HCT116 (cell line): ENCODE data around the gene OXCT1. TPM values are rescaled to one million over a fixed set of nuclear protein-coding genes. Genes with fewer than 3 reads are reported as not detected.

ENCODE experiments used
- ATAC-seq: fragments of 200-7000 bp; cut with Tn5 transposase; 2 replicates; pipeline ENCODE4 v1.9.1; 2020; ENCODE audit warnings: mild to moderate bottlenecking, moderate library complexity
- BruUV-seq: library from RNA; stranded (reverse); fragments of 400-500 nt; replicated peaks from 2 replicates; lab custom pipeline; 2021; lab: Mats Ljungman, UMichigan
- CTCF ChIA-PET: fragments of 300-600 bp; sonication (Branson Sonifier 250); formaldehyde crosslinking; loops from one replicate; lab custom pipeline; 2021; ENCODE audit warnings: antibody characterized with exemption; lab: Charles Lee
- POLR2A ChIA-PET: fragments of 300-600, 350-600 bp; sonication (Branson Sonifier 250); formaldehyde crosslinking; loops from one replicate; lab custom pipeline; 2021; ENCODE audit warnings: antibody characterized with exemption; lab: Charles Lee
- RAD21 ChIA-PET, 2 experiments: fragments of 300-600 bp; sonication (Branson Sonifier 250); formaldehyde crosslinking; loops; one replicate each; lab custom pipeline; 2023; ENCODE audit warnings: low total read pairs in 2 of 2; ENCODE audit not compliant: uncharacterized antibody in 2 of 2, unreplicated experiment in 2 of 2, low non-redundant PET in 1 of 2; lab: Charles Lee
- DNase-seq: peaks from one replicate; pipeline ENCODE4 v3.0.0-alpha.2; 2010; ENCODE audit warnings: low read depth, low spot score
- H2AFZ ChIP-seq: fragments of 200-600 bp; shearing (Covaris generic), sonication (generic); 2 replicates; pipeline ENCODE4 v1.6.1; 2017; ENCODE audit warnings: low read depth, mixed run types, mixed read lengths, antibody characterized with exemption, low read length; ENCODE audit not compliant: poor library complexity, severe bottlenecking
- H3K27ac ChIP-seq: 2 replicates; pipeline ENCODE4 v1.5.1; 2012; ENCODE audit warnings: low read depth, low read length
- H3K27me3 ChIP-seq: fragments of 200-600 bp; sonication (generic); 2 replicates; pipeline ENCODE4 v1.6.1; 2016; ENCODE audit warnings: mixed run types, low read length, mixed read lengths; ENCODE audit not compliant: insufficient read depth
- H3K36me3 ChIP-seq, 2 experiments: fragments of 200-500 bp in 1 of 2; fragments of 200-600 bp in 1 of 2; sonication (Bioruptor generic) in 1 of 2; sonication (generic) in 1 of 2; 2 replicates each; pipeline versions ENCODE4 v1.5.1 to v1.6.1; 2014 to 2016; ENCODE audit warnings: low read length in 2 of 2, inconsistent platforms in 1 of 2, mixed read lengths in 1 of 2, mixed run types in 1 of 2; ENCODE audit not compliant: insufficient read depth in 2 of 2, control insufficient read depth in 1 of 2
- H3K4me1 ChIP-seq, 2 experiments: fragments of 200-600 bp in 1 of 2; sonication (generic) in 1 of 2; 2 replicates each; pipeline versions ENCODE4 v1.5.1 to v1.6.1; 2012 to 2017; ENCODE audit warnings: low read length in 2 of 2, inconsistent platforms in 1 of 2, mild to moderate bottlenecking in 1 of 2, mixed read lengths in 1 of 2, mixed run types in 1 of 2, moderate library complexity in 1 of 2; ENCODE audit not compliant: insufficient read depth in 2 of 2, control insufficient read depth in 1 of 2
- H3K4me2 ChIP-seq: fragments of 200-600 bp; sonication (generic); 2 replicates; pipeline ENCODE4 v1.6.1; 2017; ENCODE audit warnings: mixed run types, low read length, mixed read lengths
- H3K4me3 ChIP-seq, 2 experiments: fragments of 200-600 bp in 1 of 2; sonication (generic) in 1 of 2; replicated peaks in 1 of 2; 2 replicates each; pipeline ENCODE4 v1.5.1; 2011 to 2016; ENCODE audit warnings: low read length in 2 of 2, control low read depth in 1 of 2, low read depth in 1 of 2, mild to moderate bottlenecking in 1 of 2, mixed read lengths in 1 of 2, mixed run types in 1 of 2
- H3K79me2 ChIP-seq: fragments of 200-600 bp; sonication (generic); 2 replicates; pipeline ENCODE4 v1.6.1; 2017; ENCODE audit warnings: mild to moderate bottlenecking, mixed run types, low read length, moderate library complexity, mixed read lengths; ENCODE audit not compliant: insufficient read depth
- H3K9ac ChIP-seq: fragments of 200-600 bp; sonication (generic); 2 replicates; pipeline ENCODE4 v1.6.1; 2016; ENCODE audit warnings: low read length, mixed read lengths
- H3K9me2 ChIP-seq: fragments of 200-600 bp; sonication (generic), shearing (Covaris generic); 2 replicates; pipeline ENCODE4 v1.6.1; 2017; ENCODE audit warnings: mixed run types, mild to moderate bottlenecking, moderate library complexity; ENCODE audit not compliant: insufficient read depth
- H3K9me3 ChIP-seq, 2 experiments: fragments of 200-500 bp in 1 of 2; fragments of 200-600 bp in 1 of 2; sonication (Bioruptor generic) in 1 of 2; sonication (generic) in 1 of 2; 2 replicates each; pipeline ENCODE4 v1.6.1; 2014 to 2017; ENCODE audit warnings: low read length in 2 of 2, mixed read lengths in 2 of 2, inconsistent platforms in 1 of 2, low read depth in 1 of 2, mild to moderate bottlenecking in 1 of 2, mixed run types in 1 of 2, moderate library complexity in 1 of 2; ENCODE audit not compliant: control insufficient read depth in 1 of 2, insufficient read depth in 1 of 2
- H4K20me1 ChIP-seq: fragments of 200-600 bp; sonication (generic), shearing (Covaris generic); 2 replicates; pipeline ENCODE4 v1.6.1; 2017; ENCODE audit warnings: mixed run types, mild to moderate bottlenecking, moderate library complexity; ENCODE audit not compliant: insufficient read depth
- EGR1 ChIP-seq: IDR thresholded peaks from 2 replicates; pipeline ENCODE4 v1.6.1; 2012; ENCODE audit warnings: low read depth
- EZH2 ChIP-seq: fragments of 200-600 bp; sonication (generic); IDR thresholded peaks from 2 replicates; pipeline ENCODE4 v1.6.1; 2017; ENCODE audit warnings: antibody characterized with exemption, mixed run types
- JUND ChIP-seq: IDR thresholded peaks from 2 replicates; pipeline ENCODE4 v1.6.1; 2012
- TCF7L2 ChIP-seq: IDR thresholded peaks from 2 replicates; pipeline ENCODE4 v1.7.0; 2011; ENCODE audit warnings: borderline replicate concordance, inconsistent platforms; ENCODE audit not compliant: insufficient read depth, insufficient read length; ENCODE audit errors: extremely low read depth
- YY1 ChIP-seq: IDR thresholded peaks from 2 replicates; pipeline ENCODE4 v1.6.1; 2011; ENCODE audit warnings: low read length, low read depth, moderate library complexity, mild to moderate bottlenecking; ENCODE audit not compliant: insufficient replicate concordance; ENCODE audit errors: extremely low read depth
- intact Hi-C: fragments of 100-400 bp; cut with micrococcal nuclease; formaldehyde crosslinking; loops from 2 replicates; pipeline ENCODE4 v1.10.0; 2022
- total RNA-seq: library from RNA; stranded (reverse); gene quantifications from one replicate; pipeline ENCODE4 v1.2.1, GENCODE V29; 2021; ENCODE audit not compliant: unreplicated experiment
- TF ChIP-seq, protein P1 (sequence below): IDR thresholded peaks from 2 replicates; pipeline ENCODE4 v1.6.1; 2012

OXCT1 gene
- total RNA-seq, 1 experiment from 2014 or later = 28.1 TPM

DNA sequence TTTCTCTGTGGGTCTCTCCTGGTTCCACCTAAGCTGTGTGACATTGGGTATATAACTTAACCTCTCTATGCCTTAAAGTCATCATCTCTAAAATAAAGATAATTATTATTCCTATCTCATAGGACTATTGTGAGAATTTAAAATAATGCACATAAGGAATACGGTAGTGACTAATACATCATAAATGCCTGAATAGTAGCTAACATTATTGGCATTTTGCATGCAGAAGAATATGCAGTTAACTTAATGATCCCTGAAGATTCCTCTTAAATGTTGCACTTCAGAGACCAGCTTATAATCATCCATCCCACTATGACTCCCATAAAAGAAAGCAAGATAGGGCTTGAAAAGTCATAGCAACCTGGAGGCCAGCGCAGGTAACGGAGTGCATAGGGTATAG is 32.4 kb downstream of the OXCT1 start:
- ATAC-seq (no peak), DNase-seq (no peak)
- intact Hi-C loops = no loop called here
- H3K4me1 ChIP-seq = peaks cover 8 to 10% of the 10 kb centered on the region in 2 experiments; a peak in 2 of 4 replicates
- peaks cover 0 to 10% of the 10 kb centered on the region in 2 experiments; a peak in 1 of 4 replicates for H3K36me3 ChIP-seq
- H3K9me3 ChIP-seq = no peaks in the 10 kb centered on the region
- H3K9me2 ChIP-seq = no peaks in the 10 kb centered on the region
- H3K4me2 ChIP-seq = no peak overlapping the region
- H3K9ac ChIP-seq = no peak overlapping the region
- RAD21 ChIA-PET = no interaction called here
- TF ChIP-seq EZH2 (no peak), YY1 (no peak), TCF7L2 (no peak)
- BruUV-seq = no TSS peak
- no peak overlapping the region for H3K4me3 ChIP-seq
- H3K27ac ChIP-seq = no peak overlapping the region
- CTCF ChIA-PET = interaction anchor here (1.0 kb wide), 1 partner anchor 19 kb away, joined by 3 read pairs; no protein-coding TSS in a partner anchor
- no peaks in the 10 kb centered on the region for H3K27me3 ChIP-seq
- no peak overlapping the region for H2AFZ ChIP-seq
- POLR2A ChIA-PET = interaction anchor here (0.9 kb wide), 1 partner anchor 43 kb away, joined by 3 read pairs; no protein-coding TSS in a partner anchor
- H3K79me2 ChIP-seq = 0 out of 2 replicates have a peak, but pooled peaks cover 3% of the 10 kb centered on the region
- H4K20me1 ChIP-seq = no peaks in the 10 kb centered on the region

DNA sequence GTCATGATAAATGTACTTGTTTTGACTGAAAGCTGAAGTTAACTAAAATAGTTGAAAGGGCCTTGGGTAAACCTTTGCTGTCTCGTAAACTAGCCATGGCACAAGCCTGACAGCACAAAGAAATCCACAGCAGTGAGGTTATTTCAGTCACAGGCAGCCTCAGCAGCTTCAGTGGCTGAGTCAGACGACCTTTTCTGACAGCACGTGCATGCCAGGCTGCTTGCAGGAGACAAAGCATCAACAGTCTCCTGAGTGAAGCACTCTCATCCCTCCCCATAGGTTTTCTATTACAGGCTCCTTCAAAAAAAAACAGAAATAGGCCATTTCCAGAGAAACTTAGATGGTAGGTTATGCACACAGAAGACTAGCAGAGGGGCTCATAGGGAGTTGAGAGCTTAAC is 34.6 kb downstream of the OXCT1 start:
- RAD21 ChIA-PET = no interaction called here
- Histone ChIP-seq H3K36me3 (peaks cover 0 to 4% of the 10 kb centered on the region in 2 experiments; a peak in 1 of 4 replicates), H3K79me2 (0 out of 2 replicates have a peak, but pooled peaks cover 3% of the 10 kb centered on the region), H3K4me2 (peak overlapping the region; percentile 30; the same call in 1 of the 2 replicates), H3K9me3 (no peaks in the 10 kb centered on the region), H3K9ac (no peak overlapping the region), H4K20me1 (no peaks in the 10 kb centered on the region), H3K27me3 (no peaks in the 10 kb centered on the region), H3K4me3 (no peak overlapping the region), H3K4me1 (peaks cover 8 to 10% of the 10 kb centered on the region in 2 experiments; a peak in 2 of 4 replicates), H3K9me2 (no peaks in the 10 kb centered on the region), H3K27ac (no peak overlapping the region), H2AFZ (no peak overlapping the region)
- DNase-seq (peak; percentile 13), ATAC-seq (peak; percentile 82)
- CTCF ChIA-PET = interaction anchor here (2.4 kb wide), 1 partner anchor 8 kb away, joined by 8 read pairs; no protein-coding TSS in a partner anchor
- TF ChIP-seq YY1 (no peak), TCF7L2 (no peak), EGR1 (no peak), EZH2 (no peak), JUND (no peak)
- TF ChIP-seq, protein P1, sequence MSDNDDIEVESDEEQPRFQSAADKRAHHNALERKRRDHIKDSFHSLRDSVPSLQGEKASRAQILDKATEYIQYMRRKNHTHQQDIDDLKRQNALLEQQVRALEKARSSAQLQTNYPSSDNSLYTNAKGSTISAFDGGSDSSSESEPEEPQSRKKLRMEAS = peak; percentile 62
- POLR2A ChIA-PET = no interaction called here
- BruUV-seq = no TSS peak
- intact Hi-C loops = no loop called here
